Activated CD8-positive, alpha-beta T cell treated with anti-CD3 and anti-CD28 coated beads, Interleukin-2, amount 10 ng/mL, durations not matched to agents 7 days and 5 days (primary cell): ENCODE measurements around the gene UPP1. TPM values are rescaled to one million over a fixed set of nuclear protein-coding genes. Genes with fewer than 3 reads are reported as not detected.
"Not testable (repeated sequence)": the region's sequence is repeated elsewhere in the genome, so short reads cannot be mapped to it uniquely, and the experiment has no call there.

Experiments used
- ATAC-seq: fragments of 150-1000 bp; cut with Tn5 transposase; one replicate; pipeline ENCODE4 v1.10.0; 2021; ENCODE audit warnings: moderate library complexity
- CTCF ChIA-PET: fragments of 350-600 bp; sonication (Branson Sonifier 250); formaldehyde crosslinking; loops from one replicate; lab custom pipeline; 2021; ENCODE audit warnings: antibody characterized with exemption; lab: Charles Lee
- POLR2A ChIA-PET: fragments of 350-600 bp; sonication (Branson Sonifier 250); formaldehyde crosslinking; loops from one replicate; lab custom pipeline; 2021; ENCODE audit warnings: antibody characterized with exemption; lab: Charles Lee
- DNase-seq: peaks from one replicate; pipeline ENCODE4 v3.0.0-alpha.2; 2020
- H3K27ac Mint-ChIP-seq: one replicate; pipeline ENCODE4 v1.8.0; 2021; ENCODE audit warnings: mild to moderate bottlenecking, mixed read lengths
- H3K27me3 Mint-ChIP-seq: one replicate; pipeline ENCODE4 v1.8.0; 2021; ENCODE audit warnings: low read depth, mixed read lengths
- H3K36me3 Mint-ChIP-seq: one replicate; pipeline ENCODE4 v1.8.0; 2021; ENCODE audit warnings: low read depth, mixed read lengths
- H3K4me1 Mint-ChIP-seq: one replicate; pipeline ENCODE4 v1.8.0; 2021; ENCODE audit warnings: low read depth, mixed read lengths
- H3K4me3 Mint-ChIP-seq: one replicate; pipeline ENCODE4 v1.8.0; 2021; ENCODE audit warnings: mild to moderate bottlenecking, mixed read lengths
- H3K9me3 Mint-ChIP-seq: one replicate; pipeline ENCODE4 v1.8.0; 2022; ENCODE audit warnings: mixed read lengths; ENCODE audit not compliant: insufficient read depth
- total RNA-seq, 2 experiments: library from RNA; stranded (reverse); gene quantifications; one replicate each; pipeline ENCODE4 v1.2.3, GENCODE V29; 2021

UPP1 gene
- total RNA-seq, 2 experiments from 2014 or later: 60.7 to 68.4 TPM

- ATAC-seq: no peak
Observed at GRCh38 chr7:48140001-48140681, 51.1 kb downstream of the UPP1 start.

DNA sequence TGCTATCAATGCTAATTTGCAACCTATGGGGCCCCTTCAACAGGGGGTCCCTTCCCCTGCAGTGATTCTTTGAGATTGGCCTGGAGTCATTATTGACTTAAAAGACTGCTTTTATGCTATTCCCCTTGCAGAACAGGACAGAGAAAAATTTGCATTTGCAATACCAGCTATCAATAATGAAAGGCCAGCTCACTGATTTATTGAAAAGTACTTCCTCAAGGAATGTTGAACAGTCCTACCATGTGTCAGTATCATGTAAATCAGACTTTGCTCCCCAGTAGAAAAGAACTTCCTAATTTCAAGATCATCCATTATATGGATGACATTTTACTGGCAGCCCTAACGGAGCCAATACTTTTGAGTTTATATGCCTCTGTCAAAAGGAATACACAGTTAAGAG, 52.5 kb downstream of the UPP1 start:
- DNase-seq (no peak), ATAC-seq (no peak)
- ChIA-PET POLR2A (no interaction called here), CTCF (interaction anchor here (1.6 kb wide), 1 partner anchor 10 kb away, joined by 5 read pairs; no protein-coding TSS in a partner anchor)
- Mint-ChIP-seq H3K27me3 (peaks cover 2% of the 10 kb centered on the region), H3K36me3 (no peaks in the 10 kb centered on the region), H3K4me1 (peaks cover 4% of the 10 kb centered on the region), H3K4me3 (no peak overlapping the region), H3K9me3 (no peaks in the 10 kb centered on the region), H3K27ac (no peak overlapping the region)

More at GRCh38 chr7:48140001-48140681, 51.1 kb downstream of the UPP1 start:
- Mint-ChIP-seq H3K4me3 (no peak overlapping the region), H3K27ac (no peak overlapping the region), H3K36me3 (no peaks in the 10 kb centered on the region), H3K9me3 (no peaks in the 10 kb centered on the region), H3K27me3 (no peaks in the 10 kb centered on the region), H3K4me1 (peaks cover 4% of the 10 kb centered on the region)
- CTCF ChIA-PET: interaction anchor here (1.5 to 1.6 kb wide), 2 partner anchors 8 to 17 kb away, joined by 4 to 5 read pairs; no protein-coding TSS in a partner anchor
- DNase-seq: no peak
- POLR2A ChIA-PET: no interaction called here

GRCh38 chr7:48144291-48144768, 55.3 kb downstream of the UPP1 start:
- Mint-ChIP-seq H3K9me3 (no peaks in the 10 kb centered on the region), H3K27me3 (peaks cover 12% of the 10 kb centered on the region), H3K4me3 (no peak overlapping the region), H3K27ac (no peak overlapping the region), H3K36me3 (no peaks in the 10 kb centered on the region), H3K4me1 (peaks cover 4% of the 10 kb centered on the region)
- DNase-seq (no peak), ATAC-seq (no peak)
- POLR2A ChIA-PET: no interaction called here
- CTCF ChIA-PET: no interaction called here

- H3K4me1 Mint-ChIP-seq: no peaks in the 10 kb centered on the region
- H3K27me3 Mint-ChIP-seq: peaks cover 24% of the 10 kb centered on the region
- no peaks in the 10 kb centered on the region for H3K9me3 Mint-ChIP-seq
- ChIA-PET CTCF (no interaction called here), POLR2A (no interaction called here)
- H3K36me3 Mint-ChIP-seq: no peaks in the 10 kb centered on the region
- H3K4me3 Mint-ChIP-seq: no peak overlapping the region
- no peak overlapping the region for H3K27ac Mint-ChIP-seq
- no peak for DNase-seq
- ATAC-seq: no peak
Observed at GRCh38 chr7:48147078-48147591, 58.1 kb downstream of the UPP1 start.

- not testable (repeated sequence) for H3K9me3 Mint-ChIP-seq, ATAC-seq
- peaks cover 25% of the 10 kb centered on the region for H3K27me3 Mint-ChIP-seq
Observed at GRCh38 chr7:48147690-48148089, 58.6 kb downstream of the UPP1 start.

GRCh38 chr7:48148311-48148710, 59.2 kb downstream of the UPP1 start:
- Mint-ChIP-seq H3K27me3 (peaks cover 25% of the 10 kb centered on the region), H3K27ac (no peak overlapping the region), H3K9me3 (no peaks in the 10 kb centered on the region), H3K4me1 (no peaks in the 10 kb centered on the region), H3K36me3 (no peaks in the 10 kb centered on the region), H3K4me3 (no peak overlapping the region)
- ChIA-PET POLR2A (interaction anchor here (0.6 kb wide), 1 partner anchor 10 kb away, joined by 3 read pairs; no protein-coding TSS in a partner anchor), CTCF (no interaction called here)
- DNase-seq: no peak
- ATAC-seq: no peak

More at GRCh38 chr7:48147690-48148089, 58.6 kb downstream of the UPP1 start:
- H3K4me3 Mint-ChIP-seq, CTCF ChIA-PET, H3K4me1 Mint-ChIP-seq, H3K27ac Mint-ChIP-seq, DNase-seq, H3K36me3 Mint-ChIP-seq, POLR2A ChIA-PET: not testable (repeated sequence)

GRCh38 chr7:48149058-48149457, 60.0 kb downstream of the UPP1 start:
- Mint-ChIP-seq H3K36me3 (no peaks in the 10 kb centered on the region), H3K27ac (no peak overlapping the region), H3K4me3 (no peak overlapping the region), H3K27me3 (peaks cover 27% of the 10 kb centered on the region), H3K9me3 (no peaks in the 10 kb centered on the region), H3K4me1 (no peaks in the 10 kb centered on the region)
- no peak for ATAC-seq
- ChIA-PET CTCF (no interaction called here), POLR2A (no interaction called here)
- DNase-seq: no peak

GRCh38 chr7:48150086-48150485, 61.0 kb downstream of the UPP1 start:
- ChIA-PET CTCF (no interaction called here), POLR2A (no interaction called here)
- peaks cover 28% of the 10 kb centered on the region for H3K27me3 Mint-ChIP-seq
- H3K4me3 Mint-ChIP-seq: no peak overlapping the region
- no peak overlapping the region for H3K27ac Mint-ChIP-seq
- H3K9me3 Mint-ChIP-seq: no peaks in the 10 kb centered on the region
- ATAC-seq (no peak), DNase-seq (no peak)
- H3K36me3 Mint-ChIP-seq: no peaks in the 10 kb centered on the region
- no peaks in the 10 kb centered on the region for H3K4me1 Mint-ChIP-seq

DNA sequence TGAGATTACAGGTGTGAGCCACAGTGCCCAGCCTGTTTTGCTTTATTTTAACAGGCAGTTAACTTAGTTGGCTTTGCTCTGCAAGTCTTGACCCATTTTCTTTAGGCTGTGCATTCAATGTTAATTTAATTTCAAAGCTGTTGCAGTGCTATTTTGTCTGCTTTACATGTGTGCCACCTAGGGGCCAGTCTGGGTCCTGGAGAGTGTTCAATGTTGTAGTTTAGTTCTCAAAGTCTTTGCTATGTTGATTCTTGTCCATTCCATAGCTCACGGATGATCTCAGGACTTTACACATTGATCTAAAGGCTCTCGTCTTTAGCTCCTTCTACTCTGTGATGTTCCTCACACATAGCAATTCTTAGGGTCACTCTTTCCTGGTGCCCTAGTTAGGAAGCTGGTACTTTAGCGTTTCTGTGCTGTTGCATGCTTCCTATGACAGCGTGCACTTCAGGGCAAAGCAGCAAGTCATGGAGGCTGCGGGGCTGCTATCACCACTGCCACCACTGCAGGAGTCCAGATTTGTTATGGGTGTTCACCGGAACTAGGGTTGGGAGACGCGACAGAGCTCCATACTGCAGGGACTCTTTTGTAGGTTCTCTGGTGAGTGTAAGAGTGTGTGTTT, 65.8 kb downstream of the UPP1 start:
- peaks cover 17% of the 10 kb centered on the region for H3K27me3 Mint-ChIP-seq
- ATAC-seq (peak; percentile 60), DNase-seq (peak; percentile 57)
- H3K4me3 Mint-ChIP-seq: no peak overlapping the region
- no peaks in the 10 kb centered on the region for H3K36me3 Mint-ChIP-seq
- POLR2A ChIA-PET: interaction anchor here (1.3 kb wide), 1 partner anchor 210 kb away, joined by 5 read pairs; no protein-coding TSS in a partner anchor
- H3K9me3 Mint-ChIP-seq: no peaks in the 10 kb centered on the region
- no peak overlapping the region for H3K27ac Mint-ChIP-seq
- H3K4me1 Mint-ChIP-seq: no peaks in the 10 kb centered on the region
- CTCF ChIA-PET: interaction anchor here (0.7 to 1.6 kb wide), 10 partner anchors 12 to 213 kb away, joined by 3 to 26 read pairs (median 3); partner anchors contain the start of gene PKD1L1

Other genes with a start within 250 kb of the UPP1 start
- under 1 TPM; 0.08 to 0.11 TPM for gene PKD1L1, start 140.8 kb upstream of the UPP1 start, total RNA-seq
- gene HUS1, start 109.7 kb upstream of the UPP1 start, total RNA-seq: 10 to 100 TPM; 28.9 to 31.6 TPM
- under 1 TPM in 1 of 2 experiments, not detected in 1; 0.97 TPM for gene SUN3, start 60.2 kb upstream of the UPP1 start, total RNA-seq
- under 1 TPM in 1 of 2 experiments, not detected in 1; 0.10 TPM for gene C7orf57, start 53.7 kb upstream of the UPP1 start, total RNA-seq
- under 1 TPM; 0.08 to 0.45 TPM for gene ABCA13, start 82.2 kb downstream of the UPP1 start, total RNA-seq